GM21381 (cell line): ENCODE measurements around the gene ANKRD23.
"Not testable (repeated sequence)": the region's sequence is repeated elsewhere in the genome, so short reads cannot be mapped to it uniquely, and the experiment has no call there.

Experiments used
- ATAC-seq: cut with Tn5 transposase; IDR thresholded peaks from one replicate; pipeline ENCODE4 v1.9.1; 2021; ENCODE audit warnings: mild to moderate bottlenecking, moderate library complexity; ENCODE audit not compliant: unreplicated experiment

The ANKRD23 gene

GRCh38 chr2:96819128-96819875 is 24.5 kb downstream of the ANKRD23 start:
- ATAC-seq: no peak

GRCh38 chr2:96817882-96818281 is 25.9 kb downstream of the ANKRD23 start:
- no peak for ATAC-seq

- no peak for ATAC-seq
These were observed 26.8 kb downstream of the ANKRD23 start for GRCh38 chr2:96816836-96817702.

GRCh38 chr2:96816127-96816835 is 27.5 kb downstream of the ANKRD23 start, which contains the start of gene CNNM3:
CNNM3 (plus strand) TSS chr2:96816268; CDS start chr2:96816278, 10 bp downstream.
- peak; percentile 84 for ATAC-seq

- ATAC-seq: no peak
These were observed 28.3 kb downstream of the ANKRD23 start for GRCh38 chr2:96815326-96816126.

- no peak for ATAC-seq
These were observed 30.2 kb downstream of the ANKRD23 start for GRCh38 chr2:96813656-96814055.

GRCh38 chr2:96811917-96812316 is 31.9 kb downstream of the ANKRD23 start:
- no peak for ATAC-seq

GRCh38 chr2:96810783-96811192 is 33.0 kb downstream of the ANKRD23 start:
- no peak for ATAC-seq

GRCh38 chr2:96809951-96810782 is 33.7 kb downstream of the ANKRD23 start:
- ATAC-seq: no peak

GRCh38 chr2:96809216-96809882 is 34.5 kb downstream of the ANKRD23 start:
- ATAC-seq: no peak

GRCh38 chr2:96808176-96808837 is 35.5 kb downstream of the ANKRD23 start:
- ATAC-seq: no peak

GRCh38 chr2:96807127-96807471 is 36.7 kb downstream of the ANKRD23 start:
- ATAC-seq: no peak

- peak; percentile 56 for ATAC-seq
These were observed 37.2 kb downstream of the ANKRD23 start for GRCh38 chr2:96806468-96807126.

GRCh38 chr2:96805946-96806345 is 37.9 kb downstream of the ANKRD23 start:
- ATAC-seq: not testable (repeated sequence)

- no peak for ATAC-seq
These were observed 38.8 kb downstream of the ANKRD23 start for GRCh38 chr2:96804986-96805385.

- no peak for ATAC-seq
These were observed 41.1 kb downstream of the ANKRD23 start for GRCh38 chr2:96802721-96803120.

GRCh38 chr2:96801786-96802595 is 41.8 kb downstream of the ANKRD23 start:
- no peak for ATAC-seq
